M059J (cell line): ENCODE measurements around the gene EDC3. TPM values are rescaled to one million over a fixed set of nuclear protein-coding genes. Genes with fewer than 3 reads are reported as not detected.
"Not testable (repeated sequence)": the region's sequence is repeated elsewhere in the genome, so short reads cannot be mapped to it uniquely, and the experiment has no call there.

Experiments
- DNase-seq: peaks from one replicate; pipeline ENCODE4 v3.0.0-alpha.2; 2012; ENCODE audit warnings: low read depth
- total RNA-seq: library from RNA; depleted of rRNA; stranded (reverse); fragments of >200 nt; shearing (Covaris generic); gene quantifications from 2 replicates; pipeline ENCODE4 v1.2.3, GENCODE V29; 2014; rRNA removed

Gene EDC3, protein sequence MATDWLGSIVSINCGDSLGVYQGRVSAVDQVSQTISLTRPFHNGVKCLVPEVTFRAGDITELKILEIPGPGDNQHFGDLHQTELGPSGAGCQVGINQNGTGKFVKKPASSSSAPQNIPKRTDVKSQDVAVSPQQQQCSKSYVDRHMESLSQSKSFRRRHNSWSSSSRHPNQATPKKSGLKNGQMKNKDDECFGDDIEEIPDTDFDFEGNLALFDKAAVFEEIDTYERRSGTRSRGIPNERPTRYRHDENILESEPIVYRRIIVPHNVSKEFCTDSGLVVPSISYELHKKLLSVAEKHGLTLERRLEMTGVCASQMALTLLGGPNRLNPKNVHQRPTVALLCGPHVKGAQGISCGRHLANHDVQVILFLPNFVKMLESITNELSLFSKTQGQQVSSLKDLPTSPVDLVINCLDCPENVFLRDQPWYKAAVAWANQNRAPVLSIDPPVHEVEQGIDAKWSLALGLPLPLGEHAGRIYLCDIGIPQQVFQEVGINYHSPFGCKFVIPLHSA
- total RNA-seq, result 4.7 and 9.8 TPM in 2 replicates

DNA sequence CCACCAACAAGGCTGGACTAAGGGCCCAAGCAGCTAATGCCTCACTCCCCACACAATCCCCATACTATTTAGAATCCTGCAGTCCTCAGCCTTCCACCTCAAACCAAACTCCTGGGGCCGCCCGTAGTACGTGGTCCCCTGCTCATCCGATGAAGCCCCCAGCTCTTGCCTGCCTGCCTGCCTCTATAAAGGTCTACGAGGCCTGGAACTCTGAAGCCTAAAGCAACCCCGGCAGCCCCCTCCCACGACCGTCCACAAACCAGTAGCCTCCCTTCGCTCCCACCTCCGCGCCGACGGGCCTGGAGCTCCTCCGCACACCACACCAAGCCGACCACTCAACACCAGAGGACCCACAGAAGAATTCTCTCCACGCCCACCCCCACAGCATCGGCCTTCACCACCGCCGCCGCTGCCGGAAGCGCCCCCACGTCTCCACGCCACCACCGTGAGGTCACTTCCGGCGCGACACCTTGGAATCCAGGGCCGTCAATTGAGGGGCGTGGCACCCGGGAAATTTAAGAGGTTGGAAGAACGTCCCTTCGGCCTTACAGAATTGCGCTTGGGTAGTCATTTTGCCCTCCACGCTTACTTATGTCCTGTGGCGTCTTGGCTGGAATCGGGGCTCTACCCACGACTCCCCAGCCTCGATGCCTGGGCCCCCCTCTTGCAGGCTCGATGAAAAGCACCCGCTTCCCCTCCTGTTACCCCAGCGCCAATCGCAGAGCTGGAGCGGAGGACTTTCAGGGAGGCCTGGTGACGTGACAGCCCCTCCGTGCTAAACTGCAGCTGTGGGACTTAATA lies at the start of gene EDC3:
Gene EDC3, minus strand, starts transcription at position 428 of the 801 bp plus-strand sequence. CDS start 20,900 bp downstream, outside the sequence.
- DNase-seq, result peak; percentile 83

DNA sequence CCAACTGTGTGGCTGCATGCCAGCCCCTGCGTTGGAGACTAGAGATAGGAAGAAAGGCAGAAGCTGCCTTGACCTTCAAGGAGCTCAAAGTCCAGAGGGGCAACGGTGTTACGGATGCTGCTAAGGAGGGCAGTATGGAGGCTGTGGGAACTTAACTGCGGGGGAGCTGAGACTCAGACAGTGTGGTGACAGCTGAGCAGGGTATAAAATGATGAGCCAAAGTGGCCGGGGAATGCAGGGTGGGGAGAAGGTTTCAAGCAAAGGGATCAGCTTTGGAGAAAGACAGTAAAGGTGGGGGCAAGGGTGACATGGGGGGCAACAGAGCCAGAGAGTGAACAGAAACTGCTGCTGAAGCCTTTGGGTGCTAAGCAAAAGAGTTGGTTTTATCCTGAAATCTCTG lies 46.6 kb upstream of the EDC3 start:
- no peak for DNase-seq

DNA sequence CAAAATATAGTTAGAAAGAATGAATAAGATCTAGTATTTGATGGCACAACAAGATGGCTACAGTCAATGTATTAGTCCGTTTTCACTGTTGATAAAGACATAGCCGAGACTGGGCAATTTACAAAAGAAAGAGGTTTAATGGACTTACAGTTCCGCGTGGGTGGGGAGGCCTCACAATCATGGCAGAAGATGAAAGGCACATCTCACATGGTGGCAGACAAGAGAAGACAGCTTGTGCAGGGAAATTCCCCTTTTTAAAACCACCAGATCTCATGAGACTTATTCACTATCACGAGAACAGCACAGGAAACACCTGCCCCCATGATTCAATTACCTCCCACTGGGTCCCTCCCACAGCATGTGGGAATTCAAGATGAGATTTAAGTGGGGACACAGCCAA lies 42.4 kb upstream of the EDC3 start:
- not testable (repeated sequence) for DNase-seq

DNA sequence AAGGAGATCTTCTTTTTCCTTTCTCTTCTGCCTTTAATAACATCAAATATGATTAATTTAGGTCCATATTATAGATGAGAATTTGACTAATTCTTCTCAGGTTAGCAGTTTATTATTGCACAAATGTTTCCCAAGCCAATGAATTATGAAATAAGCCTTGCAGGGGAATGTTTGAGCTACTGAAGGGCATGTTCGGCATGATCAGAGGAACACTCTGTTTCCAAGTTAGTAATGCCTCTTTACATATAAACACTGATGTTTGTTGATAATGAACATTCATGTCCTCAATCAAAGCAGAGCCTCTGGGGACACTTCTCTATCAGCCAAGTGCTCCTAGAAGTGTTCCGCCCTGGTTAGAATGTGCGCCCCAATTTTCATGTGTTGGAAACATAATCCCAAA lies 39.5 kb upstream of the EDC3 start:
- no peak for DNase-seq

DNA sequence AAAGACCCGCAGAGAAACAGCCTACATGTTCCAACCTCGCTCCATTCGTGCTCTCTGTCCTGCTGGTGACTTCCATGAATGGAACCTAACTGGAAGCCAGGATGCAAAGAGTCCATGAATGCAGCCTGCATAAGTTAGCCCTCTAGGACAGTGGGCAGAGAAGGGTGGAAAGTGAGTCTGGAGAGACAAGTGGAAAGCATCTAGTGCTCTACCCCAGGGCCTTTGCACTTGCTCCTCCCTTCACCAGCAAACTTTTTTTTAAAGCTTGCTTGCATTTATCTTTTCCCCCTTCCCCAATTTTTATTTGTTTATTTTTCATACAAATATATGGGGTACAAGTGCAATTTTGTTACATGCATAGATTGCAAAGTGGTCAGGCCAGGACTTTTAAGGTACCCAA lies 37.4 kb upstream of the EDC3 start:
- no peak for DNase-seq

DNA sequence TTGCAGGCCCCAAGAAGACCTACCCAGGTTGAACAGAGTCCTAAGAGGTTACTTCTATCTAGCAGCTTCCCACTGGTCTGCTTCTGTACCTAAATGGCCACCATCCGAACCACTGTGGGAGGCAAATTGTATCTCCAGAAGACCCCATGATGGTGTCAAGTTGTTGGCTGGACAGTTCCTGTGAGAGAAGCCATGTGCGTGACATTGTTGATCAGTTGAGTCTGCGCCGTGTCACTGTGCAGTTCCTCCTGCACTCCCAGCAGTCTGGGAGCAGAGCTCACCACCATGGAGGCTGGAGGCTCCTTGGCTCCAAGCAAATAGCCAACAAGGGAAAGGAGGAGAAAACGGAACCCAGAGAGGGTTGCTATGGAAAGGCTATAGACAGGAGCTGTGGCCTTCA lies 37.0 kb upstream of the EDC3 start:
- no peak for DNase-seq

DNA sequence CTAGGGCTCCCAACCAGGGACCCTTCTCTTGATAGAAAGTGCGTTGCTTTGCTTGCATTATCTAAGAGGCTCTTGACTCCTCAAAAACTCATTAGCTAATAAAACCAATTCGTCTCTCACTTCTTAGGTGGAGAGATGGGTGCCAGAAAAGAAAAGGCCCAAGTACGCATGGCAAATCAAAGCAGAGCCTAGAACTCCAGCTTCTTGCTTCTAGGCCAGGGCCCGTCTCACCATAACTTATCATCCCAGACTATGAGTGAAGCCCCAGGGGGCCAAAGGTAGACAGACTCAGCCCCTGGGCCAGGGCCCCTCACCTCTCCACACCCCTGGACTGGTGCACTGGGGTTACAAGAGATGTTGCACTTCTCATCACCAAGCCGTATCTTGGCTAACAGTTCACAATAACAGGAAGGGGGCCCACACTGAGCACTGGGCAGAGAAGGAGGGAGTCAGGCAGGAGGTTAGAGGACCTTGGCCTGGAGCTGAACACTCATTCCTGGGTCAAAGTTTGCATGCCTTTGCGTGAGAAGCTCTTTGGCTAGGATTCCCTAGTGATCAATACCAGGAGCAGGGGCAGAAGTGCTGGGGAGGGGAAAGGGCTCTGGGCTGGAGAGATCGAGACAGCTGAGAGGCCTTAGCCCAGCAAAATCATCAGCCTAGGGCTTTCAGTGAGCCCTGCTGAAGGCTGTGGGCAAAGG lies 34.9 kb upstream of the EDC3 start:
- no peak for DNase-seq

DNA sequence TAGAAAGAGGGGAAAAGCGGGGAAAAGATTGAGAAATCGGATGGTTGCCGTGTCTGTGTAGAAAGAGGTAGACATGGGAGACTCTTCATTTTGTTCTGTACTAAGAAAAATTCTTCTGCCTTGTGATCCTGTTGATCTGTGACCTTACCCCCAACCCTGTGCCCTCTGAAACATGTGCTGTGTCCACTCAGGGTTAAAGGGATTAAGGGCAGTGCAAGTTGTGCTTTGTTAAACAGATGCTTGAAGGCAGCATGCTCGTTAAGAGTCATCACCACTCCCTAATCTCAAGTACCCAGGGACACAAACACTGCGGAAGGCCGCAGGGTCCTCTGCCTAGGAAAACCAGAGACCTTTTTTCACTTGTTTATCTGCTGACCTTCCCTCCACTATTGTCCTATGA lies 33.5 kb upstream of the EDC3 start:
- DNase-seq, result not testable (repeated sequence)

DNA sequence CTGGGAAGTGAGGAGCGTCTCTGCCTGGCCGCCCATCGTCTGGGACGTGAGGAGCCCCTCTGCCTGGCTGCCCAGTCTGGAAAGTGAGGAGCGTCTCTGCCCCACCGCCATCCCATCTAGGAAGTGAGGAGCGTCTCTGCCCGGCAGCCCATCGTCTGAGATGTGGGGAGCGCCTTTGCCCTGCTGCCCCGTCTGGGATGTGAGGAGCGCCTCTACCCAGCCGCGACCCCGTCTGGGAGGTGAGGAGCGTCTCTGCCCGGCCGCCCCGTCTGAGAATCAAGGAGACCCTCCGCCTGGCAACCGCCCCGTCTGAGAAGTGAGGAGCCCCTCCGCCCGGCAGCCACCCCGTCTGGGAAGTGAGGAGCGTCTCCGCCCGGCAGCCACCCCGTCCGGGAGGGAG lies 32.9 kb upstream of the EDC3 start:
- DNase-seq, result not testable (repeated sequence)

DNA sequence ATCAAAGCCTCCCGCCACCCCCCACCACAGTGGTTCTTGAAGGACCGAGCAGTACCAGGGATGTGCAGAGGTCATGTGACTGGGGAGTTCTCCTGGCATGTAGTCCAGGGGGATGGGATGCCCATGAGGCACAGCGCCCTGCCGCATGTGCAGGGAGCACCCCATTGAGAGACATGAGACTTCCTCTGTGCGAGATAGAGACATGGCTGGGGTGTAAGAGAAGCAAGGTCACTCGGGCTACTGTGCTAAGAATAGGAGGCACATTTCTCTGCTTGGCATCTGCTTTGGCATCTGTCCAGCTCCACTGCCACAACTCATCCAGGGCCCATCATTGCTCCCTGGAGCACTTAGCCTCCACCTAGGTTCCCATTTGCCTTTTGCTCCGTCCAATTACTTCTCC lies 31.9 kb upstream of the EDC3 start:
- no peak for DNase-seq

DNA sequence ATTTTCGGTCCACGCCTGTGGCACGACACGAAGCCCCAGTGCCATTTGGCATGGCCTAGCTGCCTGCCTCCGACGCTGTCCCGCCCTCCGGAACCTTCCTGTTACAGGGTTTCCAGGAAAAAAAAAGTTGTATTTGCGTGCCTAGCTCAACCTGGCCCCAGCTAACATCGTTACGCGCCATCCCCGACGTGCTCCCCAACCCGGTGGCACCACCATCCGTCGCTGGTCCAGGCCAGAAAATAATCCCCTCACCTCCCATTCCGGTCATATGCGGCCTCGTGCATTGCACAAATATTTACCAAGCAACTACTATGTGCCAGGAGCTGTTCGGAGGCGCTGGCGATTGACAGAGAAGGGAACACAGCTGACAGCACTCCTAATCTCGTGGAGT lies 30.9 kb upstream of the EDC3 start:
- DNase-seq, result no peak

DNA sequence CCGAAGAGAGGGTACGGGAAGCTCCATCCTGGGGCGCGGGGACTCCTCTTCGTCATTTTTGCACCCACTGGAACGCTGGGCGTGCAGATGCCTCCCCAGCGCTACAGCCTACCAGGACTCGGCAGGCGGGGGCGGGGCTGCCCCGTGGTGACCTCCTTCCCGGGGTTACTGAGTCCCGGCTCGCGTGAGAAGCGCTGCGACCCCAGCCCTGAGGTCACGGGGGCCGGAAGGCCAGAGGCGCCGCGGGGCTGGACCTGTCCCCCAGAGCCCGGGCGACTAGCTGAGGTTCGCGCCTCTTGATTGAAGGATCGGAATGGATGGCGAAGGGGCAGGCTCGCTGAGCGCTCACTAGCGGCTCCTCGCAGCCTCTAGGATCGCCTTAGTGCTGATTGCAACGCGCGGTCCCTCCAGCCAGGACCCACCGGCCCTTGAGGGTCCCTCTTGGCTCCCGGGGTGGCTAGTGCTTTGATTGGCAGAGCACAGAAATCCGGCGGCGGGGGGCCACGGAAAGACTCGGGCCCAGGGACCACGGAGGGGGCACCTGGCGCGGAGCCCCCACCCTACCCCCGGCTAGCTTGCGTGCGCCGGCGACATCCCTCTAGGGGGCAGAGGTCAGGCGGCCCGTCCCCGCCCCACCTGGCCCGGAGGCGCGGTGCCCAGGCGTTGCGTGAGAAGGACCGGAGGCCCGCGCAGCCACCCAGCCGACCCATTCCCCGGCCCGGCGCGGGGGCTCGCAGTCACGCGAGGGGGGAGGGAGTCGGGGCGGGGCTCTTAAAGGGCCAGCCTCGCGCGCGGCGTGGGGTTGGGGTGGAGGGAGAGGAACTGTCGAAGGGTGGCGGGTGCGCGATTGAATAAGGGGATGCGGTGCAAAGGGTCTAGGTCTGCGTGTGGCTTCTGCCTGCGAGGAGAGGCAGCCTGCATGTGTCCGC lies 30.3 kb upstream of the EDC3 start:
- DNase-seq, result peak; percentile 39

DNA sequence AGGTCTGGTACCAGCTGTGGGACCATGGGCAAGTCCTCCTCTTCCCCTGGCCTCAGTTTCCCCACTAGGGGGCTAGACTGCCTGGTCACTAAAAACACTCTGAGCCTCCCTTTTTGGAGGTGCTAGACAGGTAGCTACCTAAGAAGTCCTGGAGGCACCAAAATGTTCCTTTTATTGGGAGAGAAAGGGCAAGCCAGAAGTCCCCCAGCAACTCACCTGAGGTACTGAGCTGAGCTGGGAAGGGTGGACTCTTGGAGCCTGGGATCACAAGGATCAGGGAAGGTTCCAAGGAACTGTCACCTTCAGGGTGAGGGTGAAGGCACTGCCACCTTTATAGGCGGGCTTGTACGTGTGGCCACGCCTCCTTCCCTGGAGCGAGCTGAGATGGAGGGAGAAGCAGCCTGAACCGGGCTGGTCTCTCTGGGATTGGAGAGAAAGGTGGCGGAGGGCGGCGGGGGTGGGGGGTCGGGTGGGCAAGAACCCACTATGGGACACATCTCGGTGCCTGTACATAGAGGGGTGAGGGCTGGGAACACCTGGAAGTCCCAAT lies 29.5 kb upstream of the EDC3 start, which contains the start of gene CYP1A1:
Gene CYP1A1, minus strand, starts transcription at position 304 of the 550 bp plus-strand sequence. CDS start 2,431 bp downstream, outside the sequence.
- peak; percentile 27 for DNase-seq

DNA sequence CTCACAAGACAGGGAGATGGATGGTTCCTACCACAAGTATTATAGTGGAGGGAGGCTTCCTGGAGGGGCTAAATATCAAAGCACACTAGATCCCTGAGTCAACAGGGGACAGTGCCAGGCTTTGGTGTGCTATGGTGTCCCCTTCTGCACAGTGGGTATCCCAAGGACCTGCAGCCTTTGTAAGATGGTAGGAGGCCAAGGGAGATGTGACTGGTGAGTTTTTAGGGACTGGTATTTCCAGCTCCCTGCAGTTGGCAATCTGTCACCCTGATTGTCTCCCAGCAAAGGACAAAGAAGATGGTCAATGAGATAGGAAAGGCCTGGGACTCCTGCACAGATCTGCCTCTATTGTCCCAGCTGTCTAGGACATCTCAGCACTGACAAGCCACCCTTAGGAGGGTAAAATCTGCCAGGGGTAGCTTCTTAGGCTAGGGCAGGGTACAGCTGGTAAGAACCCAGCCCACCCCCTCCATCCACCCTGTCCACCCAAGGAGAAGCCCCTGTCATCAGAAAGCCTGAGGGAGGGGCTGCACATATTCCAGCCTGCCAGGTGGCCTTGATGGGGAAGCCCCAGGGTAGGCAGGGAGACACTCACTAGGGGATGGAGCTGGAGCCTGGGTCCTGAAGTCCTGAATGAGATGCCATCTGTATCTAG lies 28.9 kb upstream of the EDC3 start:
- DNase-seq, result no peak

DNA sequence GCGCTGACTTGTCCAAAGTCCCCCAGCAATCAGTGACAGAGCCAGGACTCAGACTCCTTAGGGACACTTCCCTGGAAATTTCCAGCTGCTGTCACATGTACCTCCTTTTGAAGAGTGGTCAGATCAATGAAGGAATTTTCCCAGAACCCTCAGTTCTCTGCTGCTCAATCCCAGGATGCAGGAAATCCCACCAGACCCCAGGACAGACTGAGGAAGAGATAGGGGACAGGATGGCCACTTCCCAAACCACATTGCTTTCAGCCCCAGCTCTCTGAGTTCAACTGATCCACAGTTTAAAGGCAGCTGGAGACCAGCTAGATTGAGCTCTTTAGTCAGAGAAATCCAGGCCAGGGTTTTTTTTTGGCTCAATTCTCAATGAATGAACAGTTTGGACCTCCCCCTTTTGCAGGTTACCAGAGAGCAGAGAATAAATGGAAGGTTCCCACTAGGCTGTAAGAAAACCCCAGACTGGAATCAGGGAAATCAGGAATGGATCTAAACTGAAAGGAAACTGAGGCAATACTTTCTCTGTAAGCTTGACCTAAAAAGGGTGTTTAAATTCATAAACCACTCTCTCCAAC lies 28.0 kb upstream of the EDC3 start:
- DNase-seq, result peak; percentile 73

DNA sequence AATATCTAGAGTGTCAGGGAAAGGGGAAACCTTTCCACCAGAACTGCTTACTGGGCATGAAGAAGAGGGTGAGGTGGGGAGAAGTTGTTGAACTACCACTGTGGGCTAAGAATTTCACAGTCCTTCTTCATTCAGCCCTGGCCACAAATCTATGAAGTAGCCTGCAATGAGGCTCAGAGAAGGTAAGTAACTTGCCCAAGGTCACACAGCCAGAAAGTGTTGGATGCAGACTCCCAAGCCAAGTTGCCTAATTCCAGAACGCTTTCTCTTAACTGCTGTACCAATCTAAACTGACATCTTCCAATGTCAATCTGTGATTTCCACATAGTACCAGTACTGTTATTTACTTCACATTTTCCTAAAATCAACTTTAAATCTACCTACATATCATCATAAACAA lies 27.4 kb upstream of the EDC3 start:
- no peak for DNase-seq

DNA sequence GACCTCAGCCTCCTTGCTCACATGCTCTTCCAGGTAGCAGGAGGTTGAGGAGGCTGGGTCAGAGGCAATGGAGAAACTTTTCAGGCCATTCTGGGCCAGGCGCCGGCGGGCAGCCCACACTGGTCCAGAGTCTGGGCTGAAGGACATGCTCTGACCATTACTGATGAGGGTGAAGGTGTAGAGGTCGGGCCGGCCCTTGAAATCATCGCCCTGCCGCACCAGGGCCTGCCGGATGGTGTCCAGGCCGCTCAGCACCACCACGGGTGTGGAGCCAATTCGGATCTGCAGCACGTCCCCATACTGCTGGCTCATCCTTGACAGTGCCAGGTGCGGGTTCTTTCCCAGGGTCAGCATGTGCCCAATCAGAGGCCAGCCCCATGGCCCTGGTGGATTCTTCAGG lies 26.8 kb upstream of the EDC3 start:
- no peak for DNase-seq

DNA sequence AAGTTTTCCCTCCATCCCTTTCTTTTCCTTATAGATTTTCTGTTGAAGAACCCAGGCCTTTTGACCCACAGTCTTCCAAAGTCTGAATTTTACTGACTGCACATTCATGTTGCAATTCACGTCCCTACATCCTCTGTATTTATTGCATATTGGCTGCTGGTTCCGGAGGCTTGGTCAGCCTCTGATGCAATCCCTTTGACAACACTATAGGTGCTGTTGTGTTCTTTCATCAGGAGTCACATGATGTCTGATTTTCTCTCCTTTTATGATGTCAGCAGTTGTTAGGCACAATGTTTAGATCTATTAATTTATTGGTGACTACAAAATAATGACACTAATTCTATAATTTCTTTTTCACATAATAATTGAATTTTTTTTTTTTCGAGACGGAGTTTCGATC lies 20.8 kb upstream of the EDC3 start:
- DNase-seq, result no peak

DNA sequence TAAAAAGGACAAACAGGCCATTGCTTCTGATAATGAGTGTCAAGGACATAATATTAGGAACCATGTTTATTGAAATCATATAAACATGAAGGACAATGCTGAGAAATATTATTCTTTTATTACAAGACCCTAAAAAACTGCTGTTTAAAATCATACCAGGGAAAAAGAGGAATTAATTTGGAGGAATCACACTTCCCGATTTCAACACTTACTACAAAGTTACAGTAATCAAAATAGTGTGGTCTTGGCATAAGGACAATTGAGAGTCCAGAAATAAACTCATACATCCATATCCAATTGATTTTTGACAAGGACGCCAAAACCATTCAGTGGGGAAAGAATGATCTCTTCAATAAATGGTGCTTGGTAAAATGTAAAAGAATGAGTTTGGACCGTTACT lies 16.5 kb upstream of the EDC3 start:
- DNase-seq, result no peak
